Trophoblast cell (in vitro differentiated cells and primary cell): ENCODE results near the gene TRIM67.
A peak's percentile ranks its signal among the peaks of the same experiment; 100 is the strongest.

Experiments
- DNase-seq, 2 donors: peaks; one replicate each; pipeline ENCODE4 v3.0.0-alpha.2; 2016
- H2AFZ ChIP-seq: 2 replicates; pipeline ENCODE4 v1.6.1; 2013; ENCODE audit warnings: low read length, moderate library complexity, mild to moderate bottlenecking; ENCODE audit not compliant: insufficient read depth, poor library complexity
- H2AK5ac ChIP-seq: 2 replicates; pipeline ENCODE4 v1.6.1; 2013; ENCODE audit warnings: mild to moderate bottlenecking, low read length
- H2BK120ac ChIP-seq: 2 replicates; pipeline ENCODE4 v1.6.1; 2013; ENCODE audit warnings: low read length, mild to moderate bottlenecking, moderate library complexity; ENCODE audit not compliant: insufficient read depth, poor library complexity
- H2BK12ac ChIP-seq: 2 replicates; pipeline ENCODE4 v1.6.1; 2013; ENCODE audit warnings: mild to moderate bottlenecking, low read length, moderate library complexity
- H2BK5ac ChIP-seq: 2 replicates; pipeline ENCODE4 v1.6.1; 2013; ENCODE audit warnings: low read length, low read depth, moderate library complexity, mild to moderate bottlenecking; ENCODE audit not compliant: poor library complexity
- H3K14ac ChIP-seq: 2 replicates; pipeline ENCODE4 v1.6.1; 2013; ENCODE audit warnings: mild to moderate bottlenecking, low read length
- H3K18ac ChIP-seq: 2 replicates; pipeline ENCODE4 v1.6.1; 2013; ENCODE audit warnings: mild to moderate bottlenecking, low read length
- H3K23ac ChIP-seq: 2 replicates; pipeline ENCODE4 v1.6.1; 2013; ENCODE audit warnings: low read length
- H3K27ac ChIP-seq: 2 replicates; pipeline ENCODE4 v1.5.1; 2013; ENCODE audit warnings: low read depth, mild to moderate bottlenecking, inconsistent platforms, low read length, moderate library complexity
- H3K27me3 ChIP-seq: 2 replicates; pipeline ENCODE4 v1.6.1; 2013; ENCODE audit warnings: inconsistent platforms, mild to moderate bottlenecking, low read length, moderate library complexity; ENCODE audit not compliant: insufficient read depth
- H3K36me3 ChIP-seq, 2 experiments: 1 replicate in 1 of 2; 2 replicates in 1 of 2; pipeline ENCODE4 v1.6.1; 2013; ENCODE audit warnings: low read length in 2 of 2, mild to moderate bottlenecking in 2 of 2, moderate library complexity in 1 of 2; ENCODE audit not compliant: insufficient read depth in 2 of 2, control insufficient read depth in 1 of 2
- H3K4ac ChIP-seq: 2 replicates; pipeline ENCODE4 v1.6.1; 2013; ENCODE audit warnings: low read depth, mild to moderate bottlenecking, low read length, moderate library complexity
- H3K4me1 ChIP-seq, 2 experiments: 1 replicate in 1 of 2; 2 replicates in 1 of 2; pipeline ENCODE4 v1.6.1; 2013; ENCODE audit warnings: low read length in 2 of 2, mild to moderate bottlenecking in 2 of 2, moderate library complexity in 1 of 2; ENCODE audit not compliant: insufficient read depth in 2 of 2, control insufficient read depth in 1 of 2
- H3K4me2 ChIP-seq: 2 replicates; pipeline ENCODE4 v1.6.1; 2013; ENCODE audit warnings: inconsistent platforms, mild to moderate bottlenecking, low read length, moderate library complexity
- H3K4me3 ChIP-seq: 2 replicates; pipeline ENCODE4 v1.5.1; 2013; ENCODE audit warnings: mild to moderate bottlenecking, low read depth, low read length, inconsistent platforms
- H3K79me1 ChIP-seq: one replicate; pipeline ENCODE4 v1.6.1; 2013; ENCODE audit warnings: low read length
- H3K79me2 ChIP-seq: 2 replicates; pipeline ENCODE4 v1.6.1; 2013; ENCODE audit warnings: low read length, mild to moderate bottlenecking; ENCODE audit not compliant: control insufficient read depth, insufficient read depth, poor library complexity
- H3K9ac ChIP-seq: 2 replicates; pipeline ENCODE4 v1.6.1; 2013; ENCODE audit warnings: mild to moderate bottlenecking, low read length
- H3K9me3 ChIP-seq: 2 replicates; pipeline ENCODE4 v1.6.1; 2013; ENCODE audit warnings: low read depth, mild to moderate bottlenecking, control low read depth, inconsistent platforms, low read length; ENCODE audit not compliant: insufficient read depth
- H4K12ac ChIP-seq: 2 replicates; pipeline ENCODE4 v1.6.1; 2013; ENCODE audit warnings: low read depth, mild to moderate bottlenecking, low read length, moderate library complexity
- H4K8ac ChIP-seq: 2 replicates; pipeline ENCODE4 v1.6.1; 2013; ENCODE audit warnings: low read depth, mild to moderate bottlenecking, low read length, moderate library complexity
- H4K91ac ChIP-seq: one replicate; pipeline ENCODE4 v1.6.1; 2013; ENCODE audit warnings: low read depth, mild to moderate bottlenecking, low read length, moderate library complexity
- WGBS: extraction: QIAGEN DNeasy Blood & Tissue Kit; methylation state at CpG from one replicate; pipeline ENCODE4 v1.1.7; 2013; ENCODE audit warnings: missing lambda C conversion rate; ENCODE audit not compliant: insufficient read length, insufficient coverage; ENCODE audit errors: extremely low coverage; 5-methylcytosine and 5-hydroxymethylcytosine counted together

TRIM67 gene

GRCh38 chr1:231147896-231148295 lies 14.0 kb upstream of the TRIM67 start:
- H3K4ac ChIP-seq = no peak overlapping the region
- no peak overlapping the region for H2BK5ac ChIP-seq
- no peak overlapping the region for H3K4me2 ChIP-seq
- no peaks in the 10 kb centered on the region for H3K36me3 ChIP-seq
- H4K12ac ChIP-seq = no peak overlapping the region
- H3K14ac ChIP-seq = no peak overlapping the region
- WGBS = no CpG with 5 or more reads among the region's 3 CpGs
- H3K4me1 ChIP-seq = peaks cover 6 to 7% of the 10 kb centered on the region in 2 experiments
- no peak overlapping the region for H3K9ac ChIP-seq
- H2BK120ac ChIP-seq = no peak overlapping the region
- H2AK5ac ChIP-seq = no peak overlapping the region
- H3K79me1 ChIP-seq = no peaks in the 10 kb centered on the region
- H3K18ac ChIP-seq = no peak overlapping the region
- no peak overlapping the region for H3K23ac ChIP-seq
- no peak overlapping the region for H4K91ac ChIP-seq
- no peak overlapping the region for H4K8ac ChIP-seq
- no peak overlapping the region for H2BK12ac ChIP-seq
- peaks cover 6% of the 10 kb centered on the region for H3K9me3 ChIP-seq
- H3K4me3 ChIP-seq = no peak overlapping the region
- no peak overlapping the region for H3K27ac ChIP-seq
- H3K79me2 ChIP-seq = no peaks in the 10 kb centered on the region
- peak in 1 of 2 donors; percentile 65 for DNase-seq
- no peak overlapping the region for H2AFZ ChIP-seq
- no peaks in the 10 kb centered on the region for H3K27me3 ChIP-seq

- Histone ChIP-seq H3K79me1 (no peaks in the 10 kb centered on the region), H3K27me3 (no peaks in the 10 kb centered on the region), H3K23ac (no peak overlapping the region), H4K91ac (no peak overlapping the region), H2AK5ac (no peak overlapping the region), H3K9ac (no peak overlapping the region), H4K8ac (no peak overlapping the region), H3K4me2 (no peak overlapping the region), H3K79me2 (no peaks in the 10 kb centered on the region), H2BK12ac (no peak overlapping the region), H3K4me3 (no peak overlapping the region), H4K12ac (no peak overlapping the region), H3K4me1 (peaks cover 6 to 7% of the 10 kb centered on the region in 2 experiments), H3K36me3 (no peaks in the 10 kb centered on the region), H2BK5ac (no peak overlapping the region), H2BK120ac (no peak overlapping the region), H3K4ac (no peak overlapping the region), H3K14ac (no peak overlapping the region), H2AFZ (no peak overlapping the region), H3K27ac (no peak overlapping the region), H3K9me3 (peaks cover 6% of the 10 kb centered on the region), H3K18ac (no peak overlapping the region)
- WGBS = no CpG with 5 or more reads among the region's 1 CpG
- DNase-seq = no peak
Measured at GRCh38 chr1:231151811-231152210, 10.0 kb upstream of the TRIM67 start.

- no peak for DNase-seq
- Histone ChIP-seq H4K91ac (no peak overlapping the region), H3K14ac (no peak overlapping the region), H4K8ac (no peak overlapping the region), H3K9me3 (peaks cover 6% of the 10 kb centered on the region), H3K36me3 (no peaks in the 10 kb centered on the region), H2BK5ac (no peak overlapping the region), H2AFZ (no peak overlapping the region), H3K4ac (no peak overlapping the region), H2AK5ac (no peak overlapping the region), H3K79me2 (no peaks in the 10 kb centered on the region), H3K4me2 (no peak overlapping the region), H4K12ac (no peak overlapping the region), H3K4me3 (no peak overlapping the region), H2BK12ac (no peak overlapping the region), H3K27me3 (no peaks in the 10 kb centered on the region), H3K18ac (no peak overlapping the region), H3K23ac (no peak overlapping the region), H2BK120ac (no peak overlapping the region), H3K27ac (no peak overlapping the region), H3K4me1 (no peaks in the 10 kb centered on the region), H3K79me1 (no peaks in the 10 kb centered on the region), H3K9ac (no peak overlapping the region)
- no CpG with 5 or more reads among the region's 2 CpGs for WGBS
Measured at GRCh38 chr1:231153726-231154125, 8.1 kb upstream of the TRIM67 start.

- Histone ChIP-seq H3K36me3 (no peaks in the 10 kb centered on the region), H3K4ac (no peak overlapping the region), H3K9ac (no peak overlapping the region), H4K91ac (no peak overlapping the region), H3K4me1 (no peaks in the 10 kb centered on the region), H2BK5ac (no peak overlapping the region), H3K79me2 (no peaks in the 10 kb centered on the region), H3K79me1 (no peaks in the 10 kb centered on the region), H2BK12ac (no peak overlapping the region), H3K18ac (no peak overlapping the region), H3K4me2 (no peak overlapping the region), H4K12ac (no peak overlapping the region), H4K8ac (no peak overlapping the region), H3K27me3 (peaks cover 8% of the 10 kb centered on the region), H3K27ac (no peak overlapping the region), H3K4me3 (no peak overlapping the region), H2AK5ac (no peak overlapping the region), H3K9me3 (peaks cover 8% of the 10 kb centered on the region), H2AFZ (no peak overlapping the region), H2BK120ac (no peak overlapping the region), H3K14ac (no peak overlapping the region), H3K23ac (no peak overlapping the region)
- DNase-seq = no peak
- 100% methylated on average over 1 of the region's 1 CpG for WGBS
Measured at GRCh38 chr1:231155808-231156207, 6.0 kb upstream of the TRIM67 start.
